ENCODE data around the gene INF2.

DNA sequence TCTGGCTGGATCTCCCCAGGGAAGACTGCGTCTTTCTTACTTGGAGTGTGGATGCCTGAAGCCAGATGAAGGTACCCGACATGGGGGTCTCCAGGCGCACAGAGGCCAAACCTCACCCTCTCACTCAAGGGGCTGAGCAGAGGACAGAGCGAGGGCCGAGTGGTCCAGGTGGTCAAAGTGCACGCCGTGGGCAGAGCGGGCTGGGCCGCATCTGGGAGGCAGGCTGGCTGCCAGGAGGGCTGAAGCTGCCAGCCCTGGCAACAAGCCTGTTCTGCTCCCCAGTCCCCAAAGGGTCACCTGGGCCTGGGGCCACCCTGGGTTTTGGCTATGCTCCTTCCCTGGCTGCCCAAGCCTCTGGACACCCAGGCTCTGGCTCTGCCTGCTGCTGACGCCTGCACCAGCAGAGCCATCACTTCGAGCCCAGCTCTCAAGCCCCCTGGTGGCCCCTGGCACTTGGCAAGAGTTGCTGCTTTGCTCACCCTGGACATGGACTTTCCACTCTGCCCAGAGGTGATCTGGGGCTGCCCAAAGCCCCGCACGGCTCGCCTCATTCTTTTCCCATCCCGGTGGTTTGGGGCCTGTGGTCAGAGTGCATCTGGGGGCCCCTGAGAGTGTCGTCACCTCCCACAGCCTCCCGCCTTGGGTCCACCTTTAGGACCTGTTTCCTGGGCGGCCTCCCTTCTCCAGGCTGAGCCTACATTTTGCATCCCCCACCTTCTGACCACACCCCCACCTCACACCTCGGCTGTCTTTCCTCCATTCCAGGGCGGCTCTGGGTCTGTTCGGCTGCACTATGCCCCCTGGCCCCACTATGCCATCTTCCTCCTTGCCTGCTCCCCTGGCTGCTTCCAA, 37.4 kb downstream of the INF2 start:
- TF ChIP-seq, protein P1, sequence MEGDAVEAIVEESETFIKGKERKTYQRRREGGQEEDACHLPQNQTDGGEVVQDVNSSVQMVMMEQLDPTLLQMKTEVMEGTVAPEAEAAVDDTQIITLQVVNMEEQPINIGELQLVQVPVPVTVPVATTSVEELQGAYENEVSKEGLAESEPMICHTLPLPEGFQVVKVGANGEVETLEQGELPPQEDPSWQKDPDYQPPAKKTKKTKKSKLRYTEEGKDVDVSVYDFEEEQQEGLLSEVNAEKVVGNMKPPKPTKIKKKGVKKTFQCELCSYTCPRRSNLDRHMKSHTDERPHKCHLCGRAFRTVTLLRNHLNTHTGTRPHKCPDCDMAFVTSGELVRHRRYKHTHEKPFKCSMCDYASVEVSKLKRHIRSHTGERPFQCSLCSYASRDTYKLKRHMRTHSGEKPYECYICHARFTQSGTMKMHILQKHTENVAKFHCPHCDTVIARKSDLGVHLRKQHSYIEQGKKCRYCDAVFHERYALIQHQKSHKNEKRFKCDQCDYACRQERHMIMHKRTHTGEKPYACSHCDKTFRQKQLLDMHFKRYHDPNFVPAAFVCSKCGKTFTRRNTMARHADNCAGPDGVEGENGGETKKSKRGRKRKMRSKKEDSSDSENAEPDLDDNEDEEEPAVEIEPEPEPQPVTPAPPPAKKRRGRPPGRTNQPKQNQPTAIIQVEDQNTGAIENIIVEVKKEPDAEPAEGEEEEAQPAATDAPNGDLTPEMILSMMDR (IDR thresholded peaks at IDR 0.05; ENCODE audit: insufficient read depth, low read length) = no peak
- TF ChIP-seq GABPA (IDR thresholded peaks at IDR 0.05; ENCODE audit: low read depth) = no peak
